OCI-LY7 (cell line): ENCODE results near the gene ZNRF3. TPM values are rescaled to one million over a fixed set of nuclear protein-coding genes. Genes with fewer than 3 reads are reported as not detected.

ENCODE experiments used
- BruUV-seq: library from RNA; stranded (reverse); fragments of 400-500 nt; replicated peaks from 2 replicates; lab custom pipeline; 2021; lab: Mats Ljungman, UMichigan
- CTCF ChIA-PET: fragments of 300-600 bp; sonication (Branson Sonifier 250); formaldehyde crosslinking; loops from one replicate; lab custom pipeline; 2022; ENCODE audit warnings: antibody characterized with exemption; ENCODE audit not compliant: unreplicated experiment; lab: Charles Lee
- POLR2A ChIA-PET: fragments of 300-600 bp; sonication (Branson Sonifier 250); formaldehyde crosslinking; loops from one replicate; lab custom pipeline; 2022; ENCODE audit warnings: antibody characterized with exemption; lab: Charles Lee
- DNase-seq: peaks from one replicate; pipeline ENCODE4 v3.0.0-alpha.2; 2015; ENCODE audit warnings: low spot score
- H2AFZ ChIP-seq: fragments of 200-600 bp; sonication (generic), shearing (Covaris generic); 2 replicates; pipeline ENCODE4 v1.6.1; 2014; ENCODE audit warnings: mild to moderate bottlenecking, antibody characterized with exemption, low read length, moderate library complexity
- H3K27ac ChIP-seq: fragments of 200-600 bp; sonication (generic); 2 replicates; pipeline ENCODE4 v1.5.1; 2014; ENCODE audit warnings: mixed run types, low read depth, mild to moderate bottlenecking, moderate library complexity, low read length, inconsistent platforms; ENCODE audit not compliant: poor library complexity, severe bottlenecking
- H3K36me3 ChIP-seq: fragments of 200-600 bp; sonication (generic); 2 replicates; pipeline ENCODE4 v1.6.1; 2014; ENCODE audit warnings: mild to moderate bottlenecking, antibody characterized with exemption, low read length, moderate library complexity, mixed read lengths; ENCODE audit not compliant: insufficient read depth
- H3K4me1 ChIP-seq: fragments of 200-600 bp; sonication (generic); 2 replicates; pipeline ENCODE4 v1.5.1; 2014; ENCODE audit warnings: mild to moderate bottlenecking, low read length; ENCODE audit not compliant: insufficient read depth, poor library complexity, severe bottlenecking
- H3K4me2 ChIP-seq: fragments of 200-600 bp; sonication (generic); 2 replicates; pipeline ENCODE4 v1.6.1; 2014; ENCODE audit warnings: mild to moderate bottlenecking, low read length
- H3K4me3 ChIP-seq: fragments of 200-600 bp; sonication (generic); 2 replicates; pipeline ENCODE4 v1.5.1; 2014; ENCODE audit warnings: mild to moderate bottlenecking, low read depth, low read length; ENCODE audit not compliant: poor library complexity, severe bottlenecking
- H3K79me2 ChIP-seq: fragments of 200-600 bp; sonication (generic); 2 replicates; pipeline ENCODE4 v1.6.1; 2016; ENCODE audit warnings: low read depth, mild to moderate bottlenecking, low read length, moderate library complexity, mixed read lengths; ENCODE audit not compliant: insufficient read depth
- H3K9me2 ChIP-seq: fragments of 200-600 bp; sonication (generic); 2 replicates; pipeline ENCODE4 v1.6.1; 2016; ENCODE audit warnings: mild to moderate bottlenecking, low read length, mixed read lengths; ENCODE audit not compliant: insufficient read depth
- H3K9me3 ChIP-seq: fragments of 200-600 bp; sonication (generic); 2 replicates; pipeline ENCODE4 v1.6.1; 2014; ENCODE audit warnings: mild to moderate bottlenecking, mixed run types, low read length, mixed read lengths
- H4K20me1 ChIP-seq: fragments of 200-600 bp; sonication (generic); 2 replicates; pipeline ENCODE4 v1.6.1; 2014; ENCODE audit warnings: mild to moderate bottlenecking, antibody characterized with exemption, low read length, moderate library complexity, mixed read lengths; ENCODE audit not compliant: insufficient read depth
- EZH2phosphoT487 ChIP-seq: fragments of 200-600 bp; sonication (generic); IDR thresholded peaks from 2 replicates; pipeline ENCODE4 v1.6.1; 2018; ENCODE audit warnings: low read depth, borderline replicate concordance, mild to moderate bottlenecking, mixed run types, antibody characterized with exemption, low read length, moderate library complexity, mixed read lengths
- intact Hi-C: fragments of 100-400 bp; cut with micrococcal nuclease; formaldehyde crosslinking; loops from one replicate; pipeline ENCODE4 v1.10.0; 2022; ENCODE audit not compliant: unreplicated experiment
- total RNA-seq, 2 experiments: library from RNA; depleted of rRNA in 1 of 2; stranded (reverse); fragments of >200 nt in 1 of 2; shearing (Covaris generic) in 1 of 2; gene quantifications; 2 replicates each; pipeline ENCODE4 v1.2.3, GENCODE V29; 2014 to 2022
- TF ChIP-seq, protein P1 (sequence below): fragments of 200-600 bp; sonication (generic); conservative IDR thresholded peaks from 2 replicates; pipeline ENCODE4 v1.5.1; 2014; ENCODE audit warnings: mild to moderate bottlenecking, antibody characterized with exemption, low read length, moderate library complexity, mixed read lengths

Gene ZNRF3
- total RNA-seq, 2 experiments from 2014 or later, result 3.6 to 3.9 TPM

- Histone ChIP-seq H4K20me1 (no peaks in the 10 kb centered on the region; the same call in 1 of the 2 replicates), H3K4me3 (no peak overlapping the region), H2AFZ (no peak overlapping the region), H3K4me1 (no peaks in the 10 kb centered on the region), H3K9me3 (no peaks in the 10 kb centered on the region), H3K79me2 (no peaks in the 10 kb centered on the region), H3K36me3 (no peaks in the 10 kb centered on the region), H3K4me2 (no peak overlapping the region), H3K27ac (no peak overlapping the region), H3K9me2 (no peaks in the 10 kb centered on the region)
- CTCF ChIA-PET, result no interaction called here
- POLR2A ChIA-PET, result no interaction called here
- intact Hi-C loops, result no loop called here
- no TSS peak for BruUV-seq
- no peak for TF ChIP-seq EZH2phosphoT487
- TF ChIP-seq, protein P1, sequence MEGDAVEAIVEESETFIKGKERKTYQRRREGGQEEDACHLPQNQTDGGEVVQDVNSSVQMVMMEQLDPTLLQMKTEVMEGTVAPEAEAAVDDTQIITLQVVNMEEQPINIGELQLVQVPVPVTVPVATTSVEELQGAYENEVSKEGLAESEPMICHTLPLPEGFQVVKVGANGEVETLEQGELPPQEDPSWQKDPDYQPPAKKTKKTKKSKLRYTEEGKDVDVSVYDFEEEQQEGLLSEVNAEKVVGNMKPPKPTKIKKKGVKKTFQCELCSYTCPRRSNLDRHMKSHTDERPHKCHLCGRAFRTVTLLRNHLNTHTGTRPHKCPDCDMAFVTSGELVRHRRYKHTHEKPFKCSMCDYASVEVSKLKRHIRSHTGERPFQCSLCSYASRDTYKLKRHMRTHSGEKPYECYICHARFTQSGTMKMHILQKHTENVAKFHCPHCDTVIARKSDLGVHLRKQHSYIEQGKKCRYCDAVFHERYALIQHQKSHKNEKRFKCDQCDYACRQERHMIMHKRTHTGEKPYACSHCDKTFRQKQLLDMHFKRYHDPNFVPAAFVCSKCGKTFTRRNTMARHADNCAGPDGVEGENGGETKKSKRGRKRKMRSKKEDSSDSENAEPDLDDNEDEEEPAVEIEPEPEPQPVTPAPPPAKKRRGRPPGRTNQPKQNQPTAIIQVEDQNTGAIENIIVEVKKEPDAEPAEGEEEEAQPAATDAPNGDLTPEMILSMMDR, result no peak
- DNase-seq, result no peak
Measured at GRCh38 chr22:28967163-28967665, 83.8 kb downstream of the ZNRF3 start.

- no peak for DNase-seq
- H3K9me3 ChIP-seq, result no peaks in the 10 kb centered on the region
- TF ChIP-seq, protein P1, result no peak
- no peak for TF ChIP-seq EZH2phosphoT487
- intact Hi-C loops, result no loop called here
- no peaks in the 10 kb centered on the region for H3K36me3 ChIP-seq
- no peaks in the 10 kb centered on the region for H3K4me1 ChIP-seq
- no peaks in the 10 kb centered on the region for H4K20me1 ChIP-seq
- H3K4me3 ChIP-seq, result no peak overlapping the region
- H3K4me2 ChIP-seq, result no peak overlapping the region
- no peaks in the 10 kb centered on the region for H3K79me2 ChIP-seq
- H3K9me2 ChIP-seq, result no peaks in the 10 kb centered on the region
- POLR2A ChIA-PET, result no interaction called here
- no peak overlapping the region for H2AFZ ChIP-seq
- no peak overlapping the region for H3K27ac ChIP-seq
- no TSS peak for BruUV-seq
- CTCF ChIA-PET, result no interaction called here
Measured at GRCh38 chr22:28967969-28968368, 84.6 kb downstream of the ZNRF3 start.

GRCh38 chr22:28969401-28970168 lies 86.2 kb downstream of the ZNRF3 start:
- H4K20me1 ChIP-seq, result no peaks in the 10 kb centered on the region
- no peak overlapping the region for H3K27ac ChIP-seq
- no peaks in the 10 kb centered on the region for H3K9me3 ChIP-seq
- no peak overlapping the region for H2AFZ ChIP-seq
- CTCF ChIA-PET, result no interaction called here
- no peaks in the 10 kb centered on the region for H3K79me2 ChIP-seq
- H3K36me3 ChIP-seq, result no peaks in the 10 kb centered on the region
- H3K4me2 ChIP-seq, result no peak overlapping the region
- H3K4me1 ChIP-seq, result no peaks in the 10 kb centered on the region
- no peak overlapping the region for H3K4me3 ChIP-seq
- no peak for DNase-seq
- intact Hi-C loops, result no loop called here
- TF ChIP-seq EZH2phosphoT487, result no peak
- TF ChIP-seq, protein P1, result no peak
- POLR2A ChIA-PET, result interaction anchor here (0.7 kb wide), 1 partner anchor 65 kb away, joined by 3 read pairs; no protein-coding TSS in a partner anchor
- H3K9me2 ChIP-seq, result no peaks in the 10 kb centered on the region
- no TSS peak for BruUV-seq
